Keratinocyte (primary cell): ENCODE results near the gene HS1BP3. TPM values are rescaled to one million over a fixed set of nuclear protein-coding genes. Genes with fewer than 3 reads are reported as not detected.
A peak's percentile ranks its signal among the peaks of the same experiment; 100 is the strongest.

ENCODE experiments used
- DNase-seq: peaks from one replicate; pipeline ENCODE4 v3.0.0-alpha.2; 2011; ENCODE audit warnings: low read depth, missing footprints, low spot score
- FAIRE-seq: peaks from 2 replicates; lab custom pipeline; 2011; peaks lifted over from hg19 to GRCh38; lab: Jason Lieb, UNC
- H2AFZ ChIP-seq: 2 replicates; pipeline ENCODE4 v1.6.0; 2012; ENCODE audit warnings: low read length, control low read depth, inconsistent platforms; ENCODE audit not compliant: control insufficient read depth
- H3K27ac ChIP-seq: 2 replicates; pipeline ENCODE4 v1.5.1; 2011; ENCODE audit warnings: low read length; ENCODE audit not compliant: control insufficient read depth, insufficient read depth
- H3K27me3 ChIP-seq: 3 replicates; pipeline ENCODE4 v1.6.0; 2011; ENCODE audit warnings: low read length; ENCODE audit not compliant: control insufficient read depth, insufficient read depth; ENCODE audit errors: extremely low read depth
- H3K36me3 ChIP-seq, 2 experiments: 2 replicates in 1 of 2; 3 replicates in 1 of 2; pipeline ENCODE4 v1.5.1; 2011; ENCODE audit warnings: low read length in 2 of 2, mild to moderate bottlenecking in 1 of 2; ENCODE audit not compliant: control insufficient read depth in 2 of 2, insufficient read depth in 2 of 2; ENCODE audit errors: extremely low read depth in 1 of 2
- H3K4me1 ChIP-seq: 3 replicates; pipeline ENCODE4 v1.5.1; 2011; ENCODE audit warnings: low read length; ENCODE audit not compliant: control insufficient read depth, insufficient read depth; ENCODE audit errors: extremely low read depth
- H3K4me2 ChIP-seq: 3 replicates; pipeline ENCODE4 v1.6.0; 2011; ENCODE audit warnings: low read depth, low read length; ENCODE audit not compliant: control insufficient read depth, insufficient read depth; ENCODE audit errors: extremely low read depth
- H3K4me3 ChIP-seq, 3 experiments: fragments of 200-600 bp in 1 of 3; sonication (generic) in 1 of 3; 2 replicates in 2 of 3; 3 replicates in 1 of 3; pipeline ENCODE4 v1.5.1; 2011 to 2016; ENCODE audit warnings: low read length in 3 of 3, mild to moderate bottlenecking in 3 of 3, control low read depth in 2 of 3, inconsistent platforms in 1 of 3, low read depth in 1 of 3, mixed read lengths in 1 of 3, mixed run types in 1 of 3, moderate library complexity in 1 of 3; ENCODE audit not compliant: control insufficient read depth in 2 of 3, insufficient read depth in 2 of 3; ENCODE audit errors: extremely low read depth in 1 of 3
- H3K79me2 ChIP-seq: 2 replicates; pipeline ENCODE4 v1.6.0; 2012; ENCODE audit warnings: low read length; ENCODE audit not compliant: control insufficient read depth, insufficient read depth
- H3K9ac ChIP-seq: 3 replicates; pipeline ENCODE4 v1.6.0; 2011; ENCODE audit warnings: low read length; ENCODE audit not compliant: control insufficient read depth, insufficient read depth; ENCODE audit errors: extremely low read depth
- H3K9me1 ChIP-seq: 3 replicates; pipeline ENCODE4 v1.6.0; 2011; ENCODE audit warnings: low read length; ENCODE audit not compliant: control insufficient read depth, insufficient read depth; ENCODE audit errors: extremely low read depth
- H3K9me3 ChIP-seq: 2 replicates; pipeline ENCODE4 v1.5.1; 2012; ENCODE audit warnings: low read depth, low read length; ENCODE audit not compliant: control insufficient read depth
- H4K20me1 ChIP-seq: 3 replicates; pipeline ENCODE4 v1.6.0; 2011; ENCODE audit warnings: low read length; ENCODE audit not compliant: control insufficient read depth, insufficient read depth; ENCODE audit errors: extremely low read depth
- CTCF ChIP-seq, 3 experiments: IDR thresholded peaks in 1 of 3; conservative IDR thresholded peaks in 1 of 3; optimal IDR thresholded peaks in 1 of 3; 2 replicates in 2 of 3; 3 replicates in 1 of 3; pipeline versions ENCODE3 to v1.5.1; 2011; ENCODE audit warnings: low read length in 3 of 3, mild to moderate bottlenecking in 3 of 3, moderate library complexity in 2 of 3, control low read depth in 1 of 3, inconsistent platforms in 1 of 3; ENCODE audit not compliant: insufficient read depth in 2 of 3; ENCODE audit errors: extremely low read depth in 1 of 3
- EZH2 ChIP-seq: IDR thresholded peaks from one replicate; pipeline ENCODE4 v1.6.1; 2012; ENCODE audit warnings: inconsistent platforms, mild to moderate bottlenecking, low read length, moderate library complexity
- dilution Hi-C: fragments of 300-500 bp; cut with MboI; formaldehyde crosslinking; loops from one replicate; pipeline ENCODE4 v1.7.0; 2020; ENCODE audit warnings: low sequenced_read_pairs; ENCODE audit not compliant: extremely low pct_ligation_motif_present
- polyA plus RNA-seq, 5 experiments: library from polyadenylated mRNA; depleted of rRNA in 3 of 5; stranded (reverse) in 3 of 5; stranded (forward) in 1 of 5; unstranded in 1 of 5; fragments of >200 nt; gene quantifications; 1 replicate in 1 of 5; 2 replicates in 3 of 5; 3 replicates in 1 of 5; pipeline versions ENCODE4 v1.2.1 to v1.2.3, GENCODE V29; 2011 to 2012; ENCODE audit warnings: missing spikeins in 2 of 5, low read depth in 1 of 5, low replicate concordance in 1 of 5

Gene HS1BP3
- polyA plus RNA-seq, 1 donor (not counting 4 experiments of a cell fraction or from before 2014, with no cell fraction given), result 18.5 TPM

GRCh38 chr2:20672201-20672951, 21.5 kb upstream of the HS1BP3 start:
- Histone ChIP-seq H3K4me2 (no peak overlapping the region), H3K9me1 (no peaks in the 10 kb centered on the region), H3K4me3 (no peak overlapping the region), H3K36me3 (no peaks in the 10 kb centered on the region), H3K9me3 (no peaks in the 10 kb centered on the region), H3K79me2 (no peaks in the 10 kb centered on the region), H3K27me3 (peaks cover 68% of the 10 kb centered on the region), H3K4me1 (no peaks in the 10 kb centered on the region), H2AFZ (no peak overlapping the region), H4K20me1 (no peaks in the 10 kb centered on the region), H3K9ac (no peak overlapping the region), H3K27ac (no peak overlapping the region)
- DNase-seq (no peak), FAIRE-seq (no peak)
- no peak for TF ChIP-seq CTCF (optimal IDR thresholded peaks at IDR 0.05 in 1 of 3, IDR thresholded peaks at IDR 0.05 in 1 of 3, conservative IDR thresholded peaks at IDR 0.05 in 1 of 3; ENCODE audit: extremely low read depth in 1 of 3, insufficient read depth in 2 of 3, low read length in 3 of 3)
- TF ChIP-seq EZH2, result peak; percentile 72
- dilution Hi-C loops, result no loop called here

GRCh38 chr2:20671736-20672080, 20.8 kb upstream of the HS1BP3 start:
- no peak overlapping the region for H3K9ac ChIP-seq
- peaks cover 70% of the 10 kb centered on the region for H3K27me3 ChIP-seq
- H3K36me3 ChIP-seq, result no peaks in the 10 kb centered on the region
- FAIRE-seq (no peak), DNase-seq (no peak)
- dilution Hi-C loops, result no loop called here
- H3K4me3 ChIP-seq, result no peak overlapping the region
- no peaks in the 10 kb centered on the region for H3K4me1 ChIP-seq
- H2AFZ ChIP-seq, result no peak overlapping the region
- TF ChIP-seq CTCF (optimal IDR thresholded peaks at IDR 0.05 in 1 of 3, IDR thresholded peaks at IDR 0.05 in 1 of 3, conservative IDR thresholded peaks at IDR 0.05 in 1 of 3; ENCODE audit: extremely low read depth in 1 of 3, insufficient read depth in 2 of 3, low read length in 3 of 3), result no peak
- TF ChIP-seq EZH2, result peak; percentile 35
- no peaks in the 10 kb centered on the region for H4K20me1 ChIP-seq
- H3K9me1 ChIP-seq, result no peaks in the 10 kb centered on the region
- H3K79me2 ChIP-seq, result no peaks in the 10 kb centered on the region
- no peak overlapping the region for H3K4me2 ChIP-seq
- H3K9me3 ChIP-seq, result no peaks in the 10 kb centered on the region
- no peak overlapping the region for H3K27ac ChIP-seq
